Immature natural killer cell (primary cell): Measurements from ENCODE around the gene ADAM30. TPM values are rescaled to one million over a fixed set of nuclear protein-coding genes. Genes with fewer than 3 reads are reported as not detected.

Experiments used
- DNase-seq, 3 donors: peaks; one replicate each; pipeline ENCODE4 v3.0.0; 2022; ENCODE audit warnings: mixed read lengths in 1 of 3
- H3K27ac Mint-ChIP-seq, 6 donors: one replicate each; pipeline ENCODE4 v1.8.0; 2020; ENCODE audit warnings: mixed read lengths in 6 of 6, mild to moderate bottlenecking in 5 of 6, inconsistent platforms in 4 of 6, moderate library complexity in 3 of 6
- H3K27me3 Mint-ChIP-seq, 3 donors: one replicate each; pipeline ENCODE4 v1.8.0; 2020 to 2021; ENCODE audit warnings: low read depth in 3 of 3, mild to moderate bottlenecking in 3 of 3, mixed read lengths in 3 of 3, moderate library complexity in 3 of 3, inconsistent platforms in 1 of 3
- H3K36me3 Mint-ChIP-seq, 3 donors: one replicate each; pipeline ENCODE4 v1.8.0; 2020; ENCODE audit warnings: mixed read lengths in 3 of 3, inconsistent platforms in 2 of 3, mild to moderate bottlenecking in 2 of 3
- H3K4me1 Mint-ChIP-seq, 2 donors: one replicate each; pipeline ENCODE4 v1.8.0; 2020; ENCODE audit warnings: inconsistent platforms in 2 of 2, mild to moderate bottlenecking in 2 of 2, mixed read lengths in 2 of 2, moderate library complexity in 1 of 2
- H3K4me3 Mint-ChIP-seq, 5 donors: one replicate each; pipeline ENCODE4 v1.8.0; 2020; ENCODE audit warnings: mild to moderate bottlenecking in 5 of 5, mixed read lengths in 5 of 5, inconsistent platforms in 3 of 5, moderate library complexity in 3 of 5
- H3K9me3 Mint-ChIP-seq, 6 donors: one replicate each; pipeline ENCODE4 v1.8.0; 2020; ENCODE audit warnings: mild to moderate bottlenecking in 6 of 6, mixed read lengths in 6 of 6, inconsistent platforms in 4 of 6, moderate library complexity in 3 of 6
- polyA plus RNA-seq, 3 donors: library from polyadenylated mRNA; unstranded; fragments of 300-500 nt; fragmentation: Illumina TruSeq; gene quantifications; one replicate each; pipeline ENCODE4 v1.2.3, GENCODE V29; 2021

Gene ADAM30
- polyA plus RNA-seq, 3 donors from 2014 or later: not detected

GRCh38 chr1:119879510-119880434, 16.5 kb downstream of the ADAM30 start:
- no peak overlapping the region for H3K4me3 Mint-ChIP-seq
- no peak overlapping the region for H3K27ac Mint-ChIP-seq
- no peak for DNase-seq
- H3K27me3 Mint-ChIP-seq: peaks cover 0 to 5% (median under 1%) of the 10 kb centered on the region in 3 donors
- no peaks in the 10 kb centered on the region for H3K36me3 Mint-ChIP-seq
- no peaks in the 10 kb centered on the region for H3K4me1 Mint-ChIP-seq
- H3K9me3 Mint-ChIP-seq: no peaks in the 10 kb centered on the region

DNA sequence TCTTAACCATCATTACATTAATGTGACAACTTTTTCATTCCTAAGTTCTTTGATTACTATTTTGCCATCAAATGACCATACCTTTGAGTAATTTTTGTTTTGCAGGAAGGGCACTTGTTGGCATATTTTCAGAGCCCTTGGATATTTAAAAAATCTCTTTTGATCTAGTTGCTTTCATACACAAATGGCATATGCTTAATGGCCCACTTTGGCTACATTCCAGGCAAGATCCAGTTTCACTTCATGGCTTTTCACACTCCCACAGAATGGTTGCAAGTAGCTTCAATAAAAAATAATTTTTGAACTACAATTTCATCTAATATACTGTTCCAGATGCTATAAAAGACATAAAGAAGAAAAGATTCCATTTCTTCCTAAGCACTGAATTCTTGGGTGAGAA, 18.1 kb downstream of the ADAM30 start:
- no peaks in the 10 kb centered on the region for H3K36me3 Mint-ChIP-seq
- H3K27me3 Mint-ChIP-seq: peaks cover 0 to 5% (median 3%) of the 10 kb centered on the region in 3 donors
- no peak for DNase-seq
- no peak overlapping the region for H3K4me3 Mint-ChIP-seq
- H3K9me3 Mint-ChIP-seq: no peaks in the 10 kb centered on the region
- H3K4me1 Mint-ChIP-seq: no peaks in the 10 kb centered on the region
- H3K27ac Mint-ChIP-seq: no peak overlapping the region

GRCh38 chr1:119874186-119874585, 22.1 kb downstream of the ADAM30 start:
- no peaks in the 10 kb centered on the region for H3K9me3 Mint-ChIP-seq
- no peaks in the 10 kb centered on the region for H3K4me1 Mint-ChIP-seq
- no peak overlapping the region for H3K4me3 Mint-ChIP-seq
- no peaks in the 10 kb centered on the region for H3K36me3 Mint-ChIP-seq
- H3K27ac Mint-ChIP-seq: no peak overlapping the region
- H3K27me3 Mint-ChIP-seq: peaks cover 5 to 11% (median 7%) of the 10 kb centered on the region in 3 donors
- DNase-seq: no peak

GRCh38 chr1:119873135-119874015, 22.9 kb downstream of the ADAM30 start:
- H3K27me3 Mint-ChIP-seq: peaks cover 5 to 11% (median 7%) of the 10 kb centered on the region in 3 donors
- no peak overlapping the region for H3K4me3 Mint-ChIP-seq
- no peaks in the 10 kb centered on the region for H3K36me3 Mint-ChIP-seq
- H3K4me1 Mint-ChIP-seq: no peaks in the 10 kb centered on the region
- no peaks in the 10 kb centered on the region for H3K9me3 Mint-ChIP-seq
- DNase-seq: no peak
- H3K27ac Mint-ChIP-seq: no peak overlapping the region

- H3K9me3 Mint-ChIP-seq: no peaks in the 10 kb centered on the region
- DNase-seq: no peak
- no peak overlapping the region for H3K4me3 Mint-ChIP-seq
- H3K27me3 Mint-ChIP-seq: peaks cover 5 to 11% (median 7%) of the 10 kb centered on the region in 3 donors
- no peaks in the 10 kb centered on the region for H3K4me1 Mint-ChIP-seq
- no peaks in the 10 kb centered on the region for H3K36me3 Mint-ChIP-seq
- H3K27ac Mint-ChIP-seq: no peak overlapping the region
These were observed 24.4 kb downstream of the ADAM30 start for GRCh38 chr1:119871881-119872280.

DNA sequence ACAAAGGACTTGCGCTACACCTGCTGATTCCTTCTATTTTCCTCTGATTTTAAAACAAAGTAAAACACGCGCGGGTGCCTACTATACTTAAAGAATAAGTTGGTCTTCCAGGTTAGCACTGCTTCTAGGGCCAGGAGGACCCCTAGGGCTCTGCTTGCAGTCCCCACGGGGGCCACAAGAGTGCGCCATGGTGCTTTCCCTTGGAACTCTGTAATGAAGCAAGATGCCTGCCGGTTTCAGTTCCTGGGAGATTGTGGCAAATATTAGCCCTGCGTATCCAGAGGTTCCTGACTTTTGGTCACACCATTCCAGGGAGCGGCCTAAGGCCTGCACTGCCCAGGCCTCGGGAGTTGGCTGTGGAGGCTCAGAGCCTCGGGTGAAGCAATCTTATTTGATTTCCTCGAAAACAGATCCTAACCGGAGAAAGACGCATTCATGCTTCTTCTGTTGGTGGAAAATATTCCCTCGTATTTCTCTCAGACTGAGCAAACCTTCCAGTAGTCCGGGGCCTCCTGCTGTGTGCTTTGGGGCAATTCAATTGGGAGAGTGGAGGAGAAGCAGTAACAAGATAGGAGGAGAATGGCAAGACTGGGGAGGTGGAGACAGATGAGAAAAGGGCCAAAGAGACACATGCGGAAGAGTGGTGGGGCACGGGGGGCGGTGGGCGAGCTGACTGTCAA, 25.3 kb downstream of the ADAM30 start:
- H3K4me3 Mint-ChIP-seq: no peak overlapping the region
- H3K36me3 Mint-ChIP-seq: no peaks in the 10 kb centered on the region
- no peaks in the 10 kb centered on the region for H3K4me1 Mint-ChIP-seq
- DNase-seq: peak; percentile 12 to 36 (median 22)
- no peak overlapping the region for H3K27ac Mint-ChIP-seq
- H3K9me3 Mint-ChIP-seq: no peaks in the 10 kb centered on the region
- H3K27me3 Mint-ChIP-seq: peaks cover 5 to 11% (median 7%) of the 10 kb centered on the region in 3 donors

- Mint-ChIP-seq H3K27me3 (peaks cover 5 to 11% (median 7%) of the 10 kb centered on the region in 3 donors), H3K4me3 (no peak overlapping the region), H3K4me1 (no peaks in the 10 kb centered on the region), H3K9me3 (no peaks in the 10 kb centered on the region), H3K36me3 (no peaks in the 10 kb centered on the region), H3K27ac (no peak overlapping the region)
- DNase-seq: no peak
These were observed 26.3 kb downstream of the ADAM30 start for GRCh38 chr1:119869995-119870394.

DNA sequence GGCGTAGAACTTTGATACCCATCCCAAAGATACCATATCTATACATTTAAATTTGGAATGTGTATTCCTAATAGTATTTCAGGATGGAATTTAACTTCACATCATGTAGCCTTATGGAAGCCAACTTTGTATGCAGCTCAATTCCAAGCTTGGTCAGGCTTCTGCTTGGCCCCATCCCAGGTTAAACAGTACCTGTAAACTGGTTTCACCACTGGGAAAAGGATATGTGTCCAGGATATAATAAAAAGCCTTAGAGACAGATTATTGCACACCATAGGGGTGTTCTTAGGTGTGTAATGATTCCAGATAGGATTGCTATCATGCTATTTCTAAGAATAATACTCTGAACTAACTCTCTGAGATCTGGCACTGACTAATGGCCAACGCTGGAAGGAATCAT, 28.1 kb downstream of the ADAM30 start:
- Mint-ChIP-seq H3K4me3 (no peak overlapping the region), H3K27ac (no peak overlapping the region), H3K36me3 (no peaks in the 10 kb centered on the region), H3K4me1 (no peaks in the 10 kb centered on the region), H3K9me3 (no peaks in the 10 kb centered on the region), H3K27me3 (peaks cover 4 to 11% (median 5%) of the 10 kb centered on the region in 3 donors)
- DNase-seq: no peak

DNA sequence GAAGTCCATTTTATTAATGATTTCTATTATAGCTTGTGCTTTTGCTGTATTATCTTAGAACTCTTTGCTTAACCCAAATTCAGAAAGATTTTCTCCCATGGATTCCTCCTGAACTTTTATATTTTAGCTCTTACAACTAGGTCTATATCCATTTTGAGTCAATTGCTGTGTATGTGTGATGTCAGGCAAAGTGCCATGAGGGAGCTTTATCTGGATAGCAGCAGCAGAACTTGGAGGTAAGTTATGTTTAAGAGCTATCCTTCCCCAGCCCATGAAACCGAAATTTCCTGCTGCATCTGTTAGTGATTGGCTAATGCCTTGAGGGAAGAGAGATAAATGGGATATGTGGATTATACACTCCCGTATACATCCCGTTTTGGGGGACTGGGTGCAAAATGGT, 29.9 kb downstream of the ADAM30 start:
- Mint-ChIP-seq H3K36me3 (no peaks in the 10 kb centered on the region), H3K9me3 (no peaks in the 10 kb centered on the region), H3K27me3 (peaks cover 4 to 5% (median 5%) of the 10 kb centered on the region in 3 donors), H3K4me1 (no peaks in the 10 kb centered on the region), H3K27ac (no peak overlapping the region), H3K4me3 (no peak overlapping the region)
- DNase-seq: no peak

DNA sequence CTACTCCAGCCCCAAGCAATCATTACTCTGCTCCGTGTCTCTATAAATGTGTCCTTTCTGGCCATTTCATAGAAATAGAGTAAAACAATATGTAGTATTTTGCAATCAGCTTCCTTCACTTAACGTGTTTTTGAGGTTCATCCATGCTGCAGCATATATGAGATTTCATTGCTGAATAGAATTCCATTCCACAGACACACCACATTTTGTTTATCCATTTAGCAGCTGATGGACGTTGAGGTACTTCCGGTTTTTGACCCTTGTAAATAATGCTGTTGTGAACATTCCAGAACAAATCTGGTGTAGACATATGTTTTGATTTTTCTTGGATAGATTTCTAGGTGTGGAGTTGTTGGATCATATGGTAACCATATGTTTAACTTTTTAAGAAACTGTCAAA, 30.7 kb downstream of the ADAM30 start:
- Mint-ChIP-seq H3K9me3 (no peaks in the 10 kb centered on the region), H3K27me3 (peaks cover 0 to 4% (median 3%) of the 10 kb centered on the region in 3 donors), H3K4me1 (no peaks in the 10 kb centered on the region), H3K27ac (no peak overlapping the region), H3K36me3 (no peaks in the 10 kb centered on the region), H3K4me3 (no peak overlapping the region)
- no peak for DNase-seq

DNA sequence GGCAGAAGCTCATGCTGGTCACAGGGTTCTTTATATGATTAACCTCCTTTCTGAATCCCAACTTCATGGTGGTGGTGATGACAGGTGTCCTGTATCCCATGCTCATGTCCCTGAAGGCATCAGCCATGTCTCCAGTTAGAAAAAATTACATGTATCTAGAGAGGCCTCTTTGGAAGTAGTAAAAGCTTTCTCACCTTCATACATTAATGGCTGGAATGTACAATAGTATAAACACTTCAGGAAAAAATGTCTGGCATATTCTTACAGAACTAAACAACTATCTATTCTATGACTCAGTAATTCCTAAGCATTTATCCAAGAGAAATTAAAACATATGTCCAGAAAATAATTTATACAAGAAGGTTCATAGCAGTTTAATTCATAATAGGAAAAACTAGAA, 34.0 kb downstream of the ADAM30 start:
- DNase-seq: no peak
- Mint-ChIP-seq H3K9me3 (peaks cover 0 to 2% (median 0%) of the 10 kb centered on the region in 6 donors), H3K27me3 (peaks cover 0 to 5% (median 0%) of the 10 kb centered on the region in 3 donors), H3K27ac (no peak overlapping the region), H3K36me3 (no peaks in the 10 kb centered on the region), H3K4me3 (no peak overlapping the region), H3K4me1 (no peaks in the 10 kb centered on the region)

- H3K4me3 Mint-ChIP-seq: no peak overlapping the region
These were observed 34.8 kb downstream of the ADAM30 start for GRCh38 chr1:119861547-119861946.

DNA sequence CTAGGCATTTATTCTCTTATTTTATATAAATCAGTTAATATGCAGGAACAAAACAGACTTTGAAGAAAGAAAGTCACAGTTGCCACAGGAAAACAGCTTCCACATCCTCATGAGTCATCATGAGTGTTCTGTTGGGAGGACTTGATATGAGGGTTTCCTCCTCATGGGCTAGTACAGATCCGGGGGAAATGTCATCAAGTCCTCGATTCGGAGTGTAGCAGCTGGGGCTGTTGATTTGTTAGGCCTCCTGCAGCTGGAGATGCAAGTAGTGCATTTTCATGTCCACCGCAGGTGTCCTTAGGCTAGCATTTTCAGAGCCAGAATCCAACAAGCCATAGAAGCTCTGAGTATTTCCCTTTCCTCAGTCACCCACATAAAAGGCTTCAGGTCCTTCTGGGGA, 36.7 kb downstream of the ADAM30 start:
- peaks cover 0 to 5% (median 1%) of the 10 kb centered on the region in 3 donors for H3K27me3 Mint-ChIP-seq
- no peaks in the 10 kb centered on the region for H3K4me1 Mint-ChIP-seq
- no peak overlapping the region for H3K4me3 Mint-ChIP-seq
- DNase-seq: no peak
- no peak overlapping the region for H3K27ac Mint-ChIP-seq
- no peaks in the 10 kb centered on the region for H3K36me3 Mint-ChIP-seq
- H3K9me3 Mint-ChIP-seq: peaks cover 0 to 2% (median 0%) of the 10 kb centered on the region in 6 donors

More at GRCh38 chr1:119861547-119861946, 34.8 kb downstream of the ADAM30 start:
- peaks cover 0 to 2% (median 0%) of the 10 kb centered on the region in 6 donors for H3K9me3 Mint-ChIP-seq
- H3K27ac Mint-ChIP-seq: no peak overlapping the region
- H3K36me3 Mint-ChIP-seq: no peaks in the 10 kb centered on the region
- peaks cover 0 to 5% (median 1%) of the 10 kb centered on the region in 3 donors for H3K27me3 Mint-ChIP-seq
- H3K4me1 Mint-ChIP-seq: no peaks in the 10 kb centered on the region
- no peak for DNase-seq
